A549 (cell line): ENCODE data around the gene KRTAP3-2.
"Not testable (repeated sequence)": the region's sequence is repeated elsewhere in the genome, so short reads cannot be mapped to it uniquely, and the experiment has no call there.

ENCODE experiments used
- MYC ChIP-seq: IDR thresholded peaks from 2 replicates; pipeline ENCODE4 v1.6.1; 2012; ENCODE audit warnings: mild to moderate bottlenecking, inconsistent platforms, low read length, improper control_type of control experiment, borderline replicate concordance
- PHF8 ChIP-seq: fragments of 200-600 bp; sonication (generic); IDR thresholded peaks from 2 replicates; pipeline ENCODE4 v1.6.1; 2016; ENCODE audit warnings: low read depth, mild to moderate bottlenecking, antibody characterized with exemption, moderate library complexity, borderline replicate concordance
- POLR2A ChIP-seq: IDR thresholded peaks from 2 replicates; pipeline ENCODE4 v1.6.1; 2012; ENCODE audit warnings: mild to moderate bottlenecking, low read length
- TF ChIP-seq, protein P1 (sequence below): fragments of >200 bp; sonication (Bioruptor Twin); formaldehyde crosslinking; IDR thresholded peaks from 3 replicates; pipeline ENCODE4 v1.5.1; 2016
- TF ChIP-seq, protein P2 (sequence below): fragments of 450-650 bp; IDR thresholded peaks from 2 replicates; pipeline ENCODE4 v1.6.1; 2014; ENCODE audit warnings: antibody characterized with exemption

DNA sequence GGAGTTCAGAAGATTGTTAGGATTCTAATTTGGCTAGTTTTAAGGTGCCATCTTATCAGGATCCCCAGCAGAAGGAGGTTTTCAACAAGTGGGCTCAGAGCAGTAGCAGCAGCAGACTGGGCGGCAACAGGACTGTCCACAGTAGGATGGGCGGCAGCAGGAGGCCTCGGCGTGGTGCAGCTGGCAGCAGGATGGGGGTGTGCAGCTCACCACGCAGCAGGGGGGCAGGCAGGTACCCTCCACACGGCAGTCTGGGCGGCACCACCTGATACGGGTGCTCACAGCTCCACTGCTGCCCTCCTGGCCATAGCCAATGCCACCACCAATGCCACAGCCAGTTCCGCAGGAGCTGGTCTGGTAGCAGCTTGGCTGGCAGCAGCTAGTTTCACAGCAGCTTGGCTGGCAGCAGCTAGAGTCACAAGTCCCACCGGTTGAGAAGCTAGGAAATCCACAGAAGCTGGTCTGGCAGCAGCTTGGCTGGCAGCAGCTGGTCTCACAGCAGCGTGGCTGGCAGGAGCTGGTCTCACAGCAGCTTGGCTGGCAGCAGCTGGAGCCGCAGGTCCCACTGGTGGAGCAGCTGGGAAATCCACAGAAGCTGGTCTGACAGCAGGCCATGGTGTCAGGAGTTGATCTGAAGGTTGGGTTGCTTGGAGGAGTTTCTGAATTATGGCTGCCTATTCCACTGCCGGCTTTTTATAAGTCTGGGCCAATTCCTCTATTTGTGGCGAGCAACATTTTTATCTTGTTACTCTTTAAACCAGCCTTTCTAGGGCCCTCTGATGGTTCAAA is 41.3 kb upstream of the KRTAP3-2 start, which contains the start of gene KRTAP1-1:
- not testable (repeated sequence) for TF ChIP-seq MYC, POLR2A, PHF8
- TF ChIP-seq, protein P1, sequence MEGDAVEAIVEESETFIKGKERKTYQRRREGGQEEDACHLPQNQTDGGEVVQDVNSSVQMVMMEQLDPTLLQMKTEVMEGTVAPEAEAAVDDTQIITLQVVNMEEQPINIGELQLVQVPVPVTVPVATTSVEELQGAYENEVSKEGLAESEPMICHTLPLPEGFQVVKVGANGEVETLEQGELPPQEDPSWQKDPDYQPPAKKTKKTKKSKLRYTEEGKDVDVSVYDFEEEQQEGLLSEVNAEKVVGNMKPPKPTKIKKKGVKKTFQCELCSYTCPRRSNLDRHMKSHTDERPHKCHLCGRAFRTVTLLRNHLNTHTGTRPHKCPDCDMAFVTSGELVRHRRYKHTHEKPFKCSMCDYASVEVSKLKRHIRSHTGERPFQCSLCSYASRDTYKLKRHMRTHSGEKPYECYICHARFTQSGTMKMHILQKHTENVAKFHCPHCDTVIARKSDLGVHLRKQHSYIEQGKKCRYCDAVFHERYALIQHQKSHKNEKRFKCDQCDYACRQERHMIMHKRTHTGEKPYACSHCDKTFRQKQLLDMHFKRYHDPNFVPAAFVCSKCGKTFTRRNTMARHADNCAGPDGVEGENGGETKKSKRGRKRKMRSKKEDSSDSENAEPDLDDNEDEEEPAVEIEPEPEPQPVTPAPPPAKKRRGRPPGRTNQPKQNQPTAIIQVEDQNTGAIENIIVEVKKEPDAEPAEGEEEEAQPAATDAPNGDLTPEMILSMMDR, result not testable (repeated sequence)
- TF ChIP-seq, protein P2, sequence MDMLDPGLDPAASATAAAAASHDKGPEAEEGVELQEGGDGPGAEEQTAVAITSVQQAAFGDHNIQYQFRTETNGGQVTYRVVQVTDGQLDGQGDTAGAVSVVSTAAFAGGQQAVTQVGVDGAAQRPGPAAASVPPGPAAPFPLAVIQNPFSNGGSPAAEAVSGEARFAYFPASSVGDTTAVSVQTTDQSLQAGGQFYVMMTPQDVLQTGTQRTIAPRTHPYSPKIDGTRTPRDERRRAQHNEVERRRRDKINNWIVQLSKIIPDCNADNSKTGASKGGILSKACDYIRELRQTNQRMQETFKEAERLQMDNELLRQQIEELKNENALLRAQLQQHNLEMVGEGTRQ, result not testable (repeated sequence)
